Hematopoietic multipotent progenitor cell treated with erythropoietin and hydrocortisone succinate and interleukin-3 and kit ligand, for 17 days (in vitro differentiated cells): ENCODE results near the gene ERF.

Experiments
- DNase-seq: peaks from one replicate; pipeline ENCODE4 v3.0.0-alpha.2; 2015; ENCODE audit warnings: low spot score

ERF gene

GRCh38 chr19:42254089-42254849 lies 659 bp downstream of the ERF start:
- DNase-seq: peak; percentile 51

GRCh38 chr19:42253245-42254088 lies 1.5 kb downstream of the ERF start:
- DNase-seq: peak; percentile 50

GRCh38 chr19:42252365-42253244 lies 2.3 kb downstream of the ERF start:
- DNase-seq: no peak

- DNase-seq: peak; percentile 8
Measured at GRCh38 chr19:42251572-42252358, 3.2 kb downstream of the ERF start.

- no peak for DNase-seq
Measured at GRCh38 chr19:42250666-42251531, 4.0 kb downstream of the ERF start.

GRCh38 chr19:42250183-42250665 lies 4.7 kb downstream of the ERF start:
- no peak for DNase-seq

GRCh38 chr19:42249769-42250168 lies 5.2 kb downstream of the ERF start:
- DNase-seq: no peak

GRCh38 chr19:42249149-42249750 lies 5.7 kb downstream of the ERF start:
- no peak for DNase-seq

GRCh38 chr19:42248270-42249148 lies 6.4 kb downstream of the ERF start:
- no peak for DNase-seq

GRCh38 chr19:42247640-42248199 lies 7.2 kb downstream of the ERF start:
- DNase-seq: no peak

GRCh38 chr19:42246922-42247639 lies 7.8 kb downstream of the ERF start:
- no peak for DNase-seq

- DNase-seq: peak; percentile 14
Measured at GRCh38 chr19:42246143-42246921, 8.6 kb downstream of the ERF start.

GRCh38 chr19:42245231-42245630 lies 9.7 kb downstream of the ERF start:
- DNase-seq: no peak

- DNase-seq: peak; percentile 95
Measured at GRCh38 chr19:42244347-42245220, 10.3 kb downstream of the ERF start.

- DNase-seq: peak; percentile 98
Measured at GRCh38 chr19:42242512-42243409, 12.2 kb downstream of the ERF start, which contains the start of gene GSK3A. TSS of gene GSK3A (minus strand) at chr19:42242602. CDS start at chr19:42242465, 137 bp downstream.
